Glutamatergic neuron (in vitro differentiated cells): ENCODE measurements around the gene CTSC. TPM values are rescaled to one million over a fixed set of nuclear protein-coding genes. Genes with fewer than 3 reads are reported as not detected.

Experiments
- DNase-seq: peaks from one replicate; pipeline ENCODE4 v3.0.0; 2022
- H3K27ac Mint-ChIP-seq: one replicate; pipeline ENCODE4 v1.8.0; 2020; ENCODE audit warnings: mild to moderate bottlenecking, mixed read lengths, inconsistent platforms; ENCODE audit not compliant: unreplicated experiment
- H3K27me3 Mint-ChIP-seq: one replicate; pipeline ENCODE4 v1.8.0; 2020; ENCODE audit warnings: mild to moderate bottlenecking, moderate library complexity, mixed read lengths, inconsistent platforms; ENCODE audit not compliant: unreplicated experiment
- H3K36me3 Mint-ChIP-seq: one replicate; pipeline ENCODE4 v1.8.0; 2020; ENCODE audit warnings: mild to moderate bottlenecking, mixed read lengths, inconsistent platforms; ENCODE audit not compliant: unreplicated experiment
- H3K4me1 Mint-ChIP-seq: one replicate; pipeline ENCODE4 v1.8.0; 2020; ENCODE audit warnings: mild to moderate bottlenecking, low read depth, mixed read lengths, inconsistent platforms; ENCODE audit not compliant: unreplicated experiment
- H3K4me3 Mint-ChIP-seq: one replicate; pipeline ENCODE4 v1.8.0; 2020; ENCODE audit warnings: mild to moderate bottlenecking, mixed read lengths, inconsistent platforms; ENCODE audit not compliant: unreplicated experiment
- H3K9me3 Mint-ChIP-seq: one replicate; pipeline ENCODE4 v1.8.0; 2020; ENCODE audit warnings: mild to moderate bottlenecking, moderate library complexity, mixed read lengths, inconsistent platforms; ENCODE audit not compliant: unreplicated experiment
- total RNA-seq: library from RNA; stranded (reverse); fragmentation: NEBNext Ultra II Directional; extraction: Animal tissue kit (Norgen Biotek cat#: 25700); gene quantifications from one replicate; pipeline ENCODE4 v1.2.1, GENCODE V29; 2021; ENCODE audit not compliant: unreplicated experiment
- TF ChIP-seq, protein P1 (sequence below): fragments of 200-600 bp; sonication (generic); IDR thresholded peaks from one replicate; pipeline ENCODE4 v1.5.0; 2021; ENCODE audit not compliant: partially characterized antibody, unreplicated experiment

CTSC gene
- total RNA-seq, 1 donor from 2014 or later: 27.4 TPM

DNA sequence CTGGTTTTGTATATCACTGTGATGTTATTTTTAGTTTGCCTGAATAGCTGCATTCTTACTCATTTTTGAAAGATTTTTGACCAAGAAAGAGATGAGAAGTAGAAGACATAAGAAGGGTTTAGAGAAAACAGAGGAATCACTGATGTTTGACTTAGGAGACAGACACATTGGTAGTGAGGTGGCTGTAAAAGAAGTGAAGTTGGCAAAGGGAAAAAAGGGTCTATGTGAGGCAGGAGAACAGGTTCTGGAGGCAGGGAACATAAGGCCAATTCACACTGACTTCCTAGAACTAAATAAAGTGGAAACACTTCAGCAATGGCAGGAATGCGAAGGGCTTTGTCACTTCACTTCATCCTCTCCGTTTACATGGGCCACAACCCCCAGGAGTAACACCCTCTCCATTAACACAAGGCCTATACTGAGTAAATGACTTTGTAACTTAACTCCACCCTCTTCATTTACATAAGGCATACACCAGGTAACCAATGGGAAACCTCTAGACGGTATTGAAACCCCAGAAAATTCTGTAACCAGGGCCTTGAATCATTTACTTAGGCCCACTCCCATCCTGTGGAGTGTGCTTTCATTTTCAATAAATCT lies 36.5 kb downstream of the CTSC start:
- H3K27me3 Mint-ChIP-seq: peaks cover 3% of the 10 kb centered on the region
- H3K9me3 Mint-ChIP-seq: peaks cover 3% of the 10 kb centered on the region
- no peak overlapping the region for H3K4me3 Mint-ChIP-seq
- DNase-seq: no peak
- H3K27ac Mint-ChIP-seq: no peak overlapping the region
- TF ChIP-seq, protein P1, sequence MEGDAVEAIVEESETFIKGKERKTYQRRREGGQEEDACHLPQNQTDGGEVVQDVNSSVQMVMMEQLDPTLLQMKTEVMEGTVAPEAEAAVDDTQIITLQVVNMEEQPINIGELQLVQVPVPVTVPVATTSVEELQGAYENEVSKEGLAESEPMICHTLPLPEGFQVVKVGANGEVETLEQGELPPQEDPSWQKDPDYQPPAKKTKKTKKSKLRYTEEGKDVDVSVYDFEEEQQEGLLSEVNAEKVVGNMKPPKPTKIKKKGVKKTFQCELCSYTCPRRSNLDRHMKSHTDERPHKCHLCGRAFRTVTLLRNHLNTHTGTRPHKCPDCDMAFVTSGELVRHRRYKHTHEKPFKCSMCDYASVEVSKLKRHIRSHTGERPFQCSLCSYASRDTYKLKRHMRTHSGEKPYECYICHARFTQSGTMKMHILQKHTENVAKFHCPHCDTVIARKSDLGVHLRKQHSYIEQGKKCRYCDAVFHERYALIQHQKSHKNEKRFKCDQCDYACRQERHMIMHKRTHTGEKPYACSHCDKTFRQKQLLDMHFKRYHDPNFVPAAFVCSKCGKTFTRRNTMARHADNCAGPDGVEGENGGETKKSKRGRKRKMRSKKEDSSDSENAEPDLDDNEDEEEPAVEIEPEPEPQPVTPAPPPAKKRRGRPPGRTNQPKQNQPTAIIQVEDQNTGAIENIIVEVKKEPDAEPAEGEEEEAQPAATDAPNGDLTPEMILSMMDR: no peak
- peaks cover 2% of the 10 kb centered on the region for H3K4me1 Mint-ChIP-seq
- H3K36me3 Mint-ChIP-seq: peaks cover 7% of the 10 kb centered on the region

DNA sequence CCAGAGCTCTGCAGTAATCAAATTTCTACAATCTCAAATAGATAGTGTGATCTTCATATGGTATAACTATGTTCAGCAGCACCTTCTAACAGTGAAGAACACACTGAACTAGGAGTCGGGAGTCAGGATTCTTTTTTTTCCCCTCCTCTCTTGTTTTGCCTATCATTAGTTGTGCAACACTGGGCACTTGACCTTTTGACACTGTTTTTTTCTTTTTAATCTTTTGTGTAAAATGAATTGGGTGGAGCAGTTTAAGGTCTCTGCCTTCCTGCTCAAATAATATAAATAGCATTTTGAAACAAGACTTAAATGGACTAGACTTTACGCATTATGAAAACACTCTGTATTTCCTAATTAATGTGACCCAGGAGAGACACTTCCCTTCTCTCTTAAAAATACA lies 39.7 kb downstream of the CTSC start:
- DNase-seq: no peak

DNA sequence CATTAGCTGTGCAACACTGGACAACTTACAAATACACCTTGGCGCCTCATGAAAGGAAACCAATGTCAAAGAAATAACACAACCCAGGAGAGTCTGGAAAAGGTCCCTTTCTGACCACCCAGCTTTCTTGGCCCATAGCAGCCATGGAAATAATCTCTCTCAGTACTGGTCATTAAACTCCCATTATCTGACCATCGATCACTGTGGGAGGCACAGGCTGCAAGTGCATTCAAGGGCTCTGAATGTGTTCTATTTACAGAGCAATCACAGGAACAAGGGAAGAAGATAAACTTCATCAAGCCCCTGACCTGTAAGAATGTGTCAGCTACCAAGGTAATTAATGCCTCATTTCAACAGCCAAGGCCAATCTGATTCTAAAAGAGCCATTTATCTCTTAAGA lies 40.1 kb downstream of the CTSC start:
- Mint-ChIP-seq H3K4me1 (peaks cover 2% of the 10 kb centered on the region), H3K4me3 (no peak overlapping the region), H3K36me3 (no peaks in the 10 kb centered on the region), H3K9me3 (peaks cover 3% of the 10 kb centered on the region), H3K27ac (no peak overlapping the region), H3K27me3 (peaks cover 3% of the 10 kb centered on the region)
- TF ChIP-seq, protein P1: no peak
- DNase-seq: no peak

More for the DNA sequence above, 39.7 kb downstream of the CTSC start:
- Mint-ChIP-seq H3K27me3 (peaks cover 3% of the 10 kb centered on the region), H3K4me3 (no peak overlapping the region), H3K4me1 (peaks cover 2% of the 10 kb centered on the region), H3K9me3 (peaks cover 3% of the 10 kb centered on the region), H3K36me3 (no peaks in the 10 kb centered on the region), H3K27ac (no peak overlapping the region)
- TF ChIP-seq, protein P1: no peak

DNA sequence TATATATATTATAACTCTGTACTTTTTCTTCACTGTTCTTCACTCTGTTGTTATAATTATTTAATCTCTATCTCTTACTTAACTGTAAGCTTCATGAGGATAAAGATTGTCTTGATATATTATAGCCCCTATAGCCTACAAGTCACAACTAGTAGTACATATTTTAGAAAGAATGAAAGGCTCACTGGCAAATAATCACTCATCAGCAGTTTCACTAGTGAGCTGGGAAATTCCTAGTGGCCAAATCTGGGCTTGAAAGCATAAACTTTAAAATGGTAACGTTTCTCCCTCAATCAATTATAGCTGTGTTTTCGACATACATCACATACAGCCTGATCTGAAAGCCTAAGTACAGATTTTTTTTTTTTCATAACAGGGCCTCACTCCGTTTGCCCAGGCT lies 42.5 kb downstream of the CTSC start:
- Mint-ChIP-seq H3K36me3 (no peaks in the 10 kb centered on the region), H3K27ac (no peak overlapping the region), H3K9me3 (no peaks in the 10 kb centered on the region), H3K4me1 (peaks cover 2% of the 10 kb centered on the region), H3K4me3 (no peak overlapping the region), H3K27me3 (no peaks in the 10 kb centered on the region)
- DNase-seq: no peak
- TF ChIP-seq, protein P1: no peak

DNA sequence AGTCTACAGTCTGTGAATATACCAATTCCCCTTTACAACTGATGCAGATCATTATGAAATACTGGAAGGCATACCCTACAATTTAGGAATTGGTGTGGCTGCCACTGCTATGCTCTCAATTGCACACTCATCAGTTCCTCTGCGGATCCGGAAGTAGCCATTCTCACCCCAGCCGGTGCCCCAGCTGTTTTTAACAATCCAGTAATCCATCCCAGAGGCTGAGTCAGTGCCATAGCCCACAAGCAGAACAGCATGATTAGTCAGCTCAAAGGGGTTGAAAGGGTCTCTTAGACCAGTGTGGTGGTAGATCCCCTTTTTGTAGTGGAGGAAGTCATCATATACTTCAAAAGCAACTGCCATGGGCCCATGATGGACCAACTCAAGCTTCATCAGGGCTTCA lies 43.6 kb downstream of the CTSC start:
- no peak for DNase-seq
- H3K9me3 Mint-ChIP-seq: no peaks in the 10 kb centered on the region
- no peaks in the 10 kb centered on the region for H3K36me3 Mint-ChIP-seq
- H3K27ac Mint-ChIP-seq: no peak overlapping the region
- no peak overlapping the region for H3K4me3 Mint-ChIP-seq
- H3K4me1 Mint-ChIP-seq: peaks cover 2% of the 10 kb centered on the region
- TF ChIP-seq, protein P1: no peak
- no peaks in the 10 kb centered on the region for H3K27me3 Mint-ChIP-seq
